ENCODE measurements around the gene ATP2B2. TPM values are rescaled to one million over a fixed set of nuclear protein-coding genes. Genes with fewer than 3 reads are reported as not detected.

ATP2B2 gene
- polyA plus RNA-seq, 4 donors: 0.39 to 0.55 TPM; not detected in 2

DNA sequence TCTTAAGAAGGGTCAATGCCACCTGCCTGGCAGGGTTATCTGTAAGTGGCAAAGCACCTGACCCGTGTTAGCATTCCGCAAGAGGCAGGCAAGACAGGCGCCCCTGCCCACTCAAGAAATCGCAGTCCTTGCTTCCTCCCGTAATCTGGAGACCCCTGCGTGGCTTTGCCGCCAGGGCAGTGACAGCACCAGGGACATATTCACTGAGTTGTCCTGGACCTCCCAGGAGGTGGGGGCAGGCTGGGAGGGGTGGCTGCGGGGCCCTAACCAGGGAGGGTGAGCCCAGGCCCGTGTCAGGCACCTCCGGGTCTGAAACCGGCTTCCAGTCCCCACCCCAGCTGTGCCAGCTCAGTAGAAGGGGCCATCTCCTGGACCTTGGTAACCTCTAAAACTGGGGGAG lies 168.6 kb downstream of the ATP2B2 start:
- no peaks in the 10 kb centered on the region for H3K36me3 ChIP-seq (ENCODE audit: control insufficient read depth in 3 of 3, insufficient read depth in 2 of 3, low read depth in 1 of 3, low read length in 3 of 3)
- H3K27me3 ChIP-seq (ENCODE audit: control insufficient read depth in 3 of 3, insufficient read depth in 3 of 3, low read length in 3 of 3): no peaks in the 10 kb centered on the region
- FAIRE-seq (no peak), DNase-seq (no peak)
- H3K27ac ChIP-seq (ENCODE audit: low read depth in 1 of 3, low read length in 2 of 3): peak overlapping the region in 1 of 3 donors; percentile 42
- 87 to 90% (median 88%) methylated on average over 11 of the region's 11 CpGs for WGBS, 3 donors
- H3K4me1 ChIP-seq (ENCODE audit: control insufficient read depth in 3 of 3, insufficient read depth in 2 of 3, low read depth in 1 of 3, low read length in 2 of 3): peaks cover 0 to 28% (median 0%) of the 10 kb centered on the region in 3 donors
- H3K4me3 ChIP-seq (ENCODE audit: low read depth in 1 of 3, low read length in 3 of 3): no peak overlapping the region
- no peaks in the 10 kb centered on the region for H3K9me3 ChIP-seq (ENCODE audit: control insufficient read depth in 2 of 2, insufficient read depth in 1 of 2, low read depth in 1 of 2, low read length in 1 of 2)

DNA sequence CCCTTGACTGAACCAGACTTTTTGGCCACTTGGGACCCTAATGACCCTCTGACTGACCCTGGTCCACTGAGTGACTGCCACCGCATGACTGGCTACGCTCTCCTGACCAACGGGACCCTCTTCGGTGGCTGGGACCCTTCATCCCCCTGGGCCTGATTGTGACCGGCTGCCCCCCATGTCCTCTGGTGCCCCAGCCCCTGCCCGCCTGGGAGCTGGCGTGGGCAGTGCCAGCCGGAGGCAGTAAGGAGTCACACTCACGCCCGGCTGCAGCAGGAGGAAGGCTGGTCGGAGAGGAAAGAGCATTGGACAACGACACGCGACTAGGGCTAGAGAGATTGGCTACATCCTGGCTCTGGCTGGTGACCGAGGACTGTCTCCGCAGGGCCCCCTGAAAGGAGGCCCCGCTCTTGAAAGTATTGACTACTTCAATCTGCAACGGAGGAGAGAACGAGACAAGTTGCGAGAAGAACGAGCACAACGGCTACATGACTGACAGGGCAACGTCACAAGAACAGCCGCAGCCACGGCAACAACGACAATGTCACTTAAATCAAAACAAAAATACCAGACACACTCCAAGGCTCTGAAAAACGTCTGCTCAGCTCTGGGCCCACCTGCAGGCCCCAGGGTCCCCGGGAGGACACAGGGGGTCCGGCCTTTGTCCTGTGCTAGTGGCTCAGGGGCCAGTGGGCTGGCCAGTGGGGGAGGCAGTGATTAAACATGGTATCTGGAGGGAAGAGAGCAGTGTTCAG lies 169.3 kb downstream of the ATP2B2 start:
- Histone ChIP-seq H3K36me3 (ENCODE audit: control insufficient read depth in 3 of 3, insufficient read depth in 2 of 3, low read depth in 1 of 3, low read length in 3 of 3) (no peaks in the 10 kb centered on the region), H3K9me3 (ENCODE audit: control insufficient read depth in 2 of 2, insufficient read depth in 1 of 2, low read depth in 1 of 2, low read length in 1 of 2) (no peaks in the 10 kb centered on the region), H3K4me3 (ENCODE audit: low read depth in 1 of 3, low read length in 3 of 3) (no peak overlapping the region), H3K4me1 (ENCODE audit: control insufficient read depth in 3 of 3, insufficient read depth in 2 of 3, low read depth in 1 of 3, low read length in 2 of 3) (peaks cover 0 to 28% (median 0%) of the 10 kb centered on the region in 3 donors), H3K27me3 (ENCODE audit: control insufficient read depth in 3 of 3, insufficient read depth in 3 of 3, low read length in 3 of 3) (peaks cover 0 to 1% (median 0%) of the 10 kb centered on the region in 3 donors), H3K27ac (ENCODE audit: low read depth in 1 of 3, low read length in 2 of 3) (no peak overlapping the region)
- FAIRE-seq: no peak
- 88 to 92% (median 91%) methylated on average over 29 of the region's 29 CpGs for WGBS, 3 donors
- no peak for DNase-seq

DNA sequence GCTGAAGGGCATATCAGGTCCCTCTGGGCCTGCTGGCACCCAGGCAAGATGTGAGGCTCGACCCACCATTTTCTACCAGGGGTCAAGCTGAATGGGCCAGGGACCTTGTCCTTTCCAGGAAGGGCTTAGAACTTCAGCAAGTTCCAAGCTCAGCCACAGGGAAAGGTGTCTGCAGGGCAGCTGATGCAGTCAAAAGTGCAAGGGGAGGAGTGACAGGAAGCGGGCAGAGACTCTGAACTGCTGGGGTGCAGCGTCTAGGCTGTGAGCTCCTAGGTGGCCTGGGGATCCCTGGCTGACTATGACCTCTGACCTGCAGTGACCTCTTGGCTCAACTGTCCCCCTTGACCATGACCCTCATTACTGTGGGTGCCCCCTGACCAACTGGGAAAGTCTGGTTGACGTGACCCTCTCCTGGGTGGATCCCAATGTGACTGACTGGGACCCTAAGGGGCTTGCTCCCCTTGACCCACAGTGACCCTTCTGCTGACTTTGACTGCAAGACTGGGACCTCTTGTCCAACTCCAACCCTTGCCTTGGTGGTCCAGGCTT lies 170.1 kb downstream of the ATP2B2 start:
- Histone ChIP-seq H3K27ac (ENCODE audit: low read depth in 1 of 3, low read length in 2 of 3) (no peak overlapping the region), H3K4me3 (ENCODE audit: low read depth in 1 of 3, low read length in 3 of 3) (no peak overlapping the region), H3K4me1 (ENCODE audit: control insufficient read depth in 3 of 3, insufficient read depth in 2 of 3, low read depth in 1 of 3, low read length in 2 of 3) (peaks cover 0 to 28% (median 0%) of the 10 kb centered on the region in 3 donors), H3K36me3 (ENCODE audit: control insufficient read depth in 3 of 3, insufficient read depth in 2 of 3, low read depth in 1 of 3, low read length in 3 of 3) (no peaks in the 10 kb centered on the region), H3K9me3 (ENCODE audit: control insufficient read depth in 2 of 2, insufficient read depth in 1 of 2, low read depth in 1 of 2, low read length in 1 of 2) (no peaks in the 10 kb centered on the region), H3K27me3 (ENCODE audit: control insufficient read depth in 3 of 3, insufficient read depth in 3 of 3, low read length in 3 of 3) (peaks cover 0 to 3% (median 0%) of the 10 kb centered on the region in 3 donors)
- 67 to 75% (median 73%) methylated on average over 4 of the region's 4 CpGs for WGBS, 3 donors
- DNase-seq: no peak
- no peak for FAIRE-seq

DNA sequence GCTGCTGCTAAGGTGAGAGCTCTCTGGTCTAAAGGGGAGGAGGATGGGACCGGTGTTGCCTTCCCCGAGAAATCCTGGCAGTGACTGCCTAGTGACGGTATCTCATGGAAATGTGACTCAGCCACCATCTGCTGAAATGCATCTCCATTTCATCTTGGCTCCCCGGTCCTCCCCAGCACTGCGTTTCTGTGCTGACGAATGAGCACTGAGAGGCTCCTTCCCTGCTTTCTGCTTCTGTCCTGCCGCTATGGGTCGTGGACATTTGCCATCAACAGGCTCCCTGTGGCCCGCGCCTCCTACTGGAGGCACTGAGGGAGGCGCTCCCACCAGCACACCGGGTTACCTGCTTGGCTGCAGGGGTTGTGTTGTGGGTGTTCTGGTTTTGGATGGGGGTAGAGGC lies 170.9 kb downstream of the ATP2B2 start:
- no peaks in the 10 kb centered on the region for H3K9me3 ChIP-seq (ENCODE audit: control insufficient read depth in 2 of 2, insufficient read depth in 1 of 2, low read depth in 1 of 2, low read length in 1 of 2)
- whole genome bisulfite sequencing, 3 donors: 70 to 75% (median 70%) methylated on average over 12 of the region's 12 CpGs
- peaks cover 0 to 28% (median 0%) of the 10 kb centered on the region in 3 donors for H3K4me1 ChIP-seq (ENCODE audit: control insufficient read depth in 3 of 3, insufficient read depth in 2 of 3, low read depth in 1 of 3, low read length in 2 of 3)
- DNase-seq (no peak), FAIRE-seq (no peak)
- H3K27me3 ChIP-seq (ENCODE audit: control insufficient read depth in 3 of 3, insufficient read depth in 3 of 3, low read length in 3 of 3): peaks cover 0 to 10% (median 0%) of the 10 kb centered on the region in 3 donors
- H3K27ac ChIP-seq (ENCODE audit: low read depth in 1 of 3, low read length in 2 of 3): no peak overlapping the region
- no peaks in the 10 kb centered on the region for H3K36me3 ChIP-seq (ENCODE audit: control insufficient read depth in 3 of 3, insufficient read depth in 2 of 3, low read depth in 1 of 3, low read length in 3 of 3)
- no peak overlapping the region for H3K4me3 ChIP-seq (ENCODE audit: low read depth in 1 of 3, low read length in 3 of 3)

DNA sequence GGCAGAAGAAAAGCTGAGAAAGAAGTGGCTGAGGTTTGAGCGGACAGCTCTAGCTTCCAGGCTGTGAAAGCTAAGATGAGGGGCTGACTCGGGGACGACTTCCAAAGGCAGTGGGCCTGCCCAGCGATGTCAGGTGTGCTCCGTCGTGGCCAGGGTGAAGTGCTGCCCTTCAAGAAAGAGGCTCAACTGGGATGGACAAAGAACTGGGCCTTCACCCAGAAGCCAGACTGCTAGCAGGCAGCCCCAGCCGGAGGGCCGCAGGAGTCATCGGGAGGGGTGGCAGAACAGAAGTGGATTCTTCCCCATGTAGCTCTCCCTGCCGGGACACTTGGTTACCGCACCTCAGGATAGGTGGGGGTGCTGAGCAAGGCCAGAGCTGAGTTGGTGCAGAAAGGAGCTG lies 171.3 kb downstream of the ATP2B2 start:
- Histone ChIP-seq H3K9me3 (ENCODE audit: control insufficient read depth in 2 of 2, insufficient read depth in 1 of 2, low read depth in 1 of 2, low read length in 1 of 2) (no peaks in the 10 kb centered on the region), H3K4me1 (ENCODE audit: control insufficient read depth in 3 of 3, insufficient read depth in 2 of 3, low read depth in 1 of 3, low read length in 2 of 3) (peaks cover 0 to 25% (median 0%) of the 10 kb centered on the region in 3 donors), H3K27ac (ENCODE audit: low read depth in 1 of 3, low read length in 2 of 3) (no peak overlapping the region), H3K4me3 (ENCODE audit: low read depth in 1 of 3, low read length in 3 of 3) (no peak overlapping the region), H3K27me3 (ENCODE audit: control insufficient read depth in 3 of 3, insufficient read depth in 3 of 3, low read length in 3 of 3) (peaks cover 0 to 14% (median 0%) of the 10 kb centered on the region in 3 donors), H3K36me3 (ENCODE audit: control insufficient read depth in 3 of 3, insufficient read depth in 2 of 3, low read depth in 1 of 3, low read length in 3 of 3) (no peaks in the 10 kb centered on the region)
- FAIRE-seq (no peak), DNase-seq (no peak)
- 86 to 89% (median 88%) methylated on average over 11 of the region's 11 CpGs for WGBS, 3 donors

DNA sequence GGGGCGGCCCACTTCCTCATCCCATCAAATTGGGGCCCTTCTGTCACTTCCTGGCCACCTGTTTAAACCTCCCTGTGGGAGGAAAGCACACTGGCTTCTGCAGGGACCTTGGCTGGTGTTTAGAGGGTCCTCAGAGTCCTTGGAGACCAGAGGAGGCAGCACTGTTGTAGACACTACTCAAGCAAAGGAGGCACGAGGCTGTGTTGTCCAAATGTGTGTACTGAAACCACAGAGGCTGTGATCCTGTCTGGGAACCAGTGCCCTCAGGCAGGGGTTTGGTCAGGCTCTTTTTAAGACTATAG lies 172.1 kb downstream of the ATP2B2 start:
- peaks cover 0 to 22% (median 2%) of the 10 kb centered on the region in 3 donors for H3K27me3 ChIP-seq (ENCODE audit: control insufficient read depth in 3 of 3, insufficient read depth in 3 of 3, low read length in 3 of 3)
- no peak overlapping the region for H3K27ac ChIP-seq (ENCODE audit: low read depth in 1 of 3, low read length in 2 of 3)

DNA sequence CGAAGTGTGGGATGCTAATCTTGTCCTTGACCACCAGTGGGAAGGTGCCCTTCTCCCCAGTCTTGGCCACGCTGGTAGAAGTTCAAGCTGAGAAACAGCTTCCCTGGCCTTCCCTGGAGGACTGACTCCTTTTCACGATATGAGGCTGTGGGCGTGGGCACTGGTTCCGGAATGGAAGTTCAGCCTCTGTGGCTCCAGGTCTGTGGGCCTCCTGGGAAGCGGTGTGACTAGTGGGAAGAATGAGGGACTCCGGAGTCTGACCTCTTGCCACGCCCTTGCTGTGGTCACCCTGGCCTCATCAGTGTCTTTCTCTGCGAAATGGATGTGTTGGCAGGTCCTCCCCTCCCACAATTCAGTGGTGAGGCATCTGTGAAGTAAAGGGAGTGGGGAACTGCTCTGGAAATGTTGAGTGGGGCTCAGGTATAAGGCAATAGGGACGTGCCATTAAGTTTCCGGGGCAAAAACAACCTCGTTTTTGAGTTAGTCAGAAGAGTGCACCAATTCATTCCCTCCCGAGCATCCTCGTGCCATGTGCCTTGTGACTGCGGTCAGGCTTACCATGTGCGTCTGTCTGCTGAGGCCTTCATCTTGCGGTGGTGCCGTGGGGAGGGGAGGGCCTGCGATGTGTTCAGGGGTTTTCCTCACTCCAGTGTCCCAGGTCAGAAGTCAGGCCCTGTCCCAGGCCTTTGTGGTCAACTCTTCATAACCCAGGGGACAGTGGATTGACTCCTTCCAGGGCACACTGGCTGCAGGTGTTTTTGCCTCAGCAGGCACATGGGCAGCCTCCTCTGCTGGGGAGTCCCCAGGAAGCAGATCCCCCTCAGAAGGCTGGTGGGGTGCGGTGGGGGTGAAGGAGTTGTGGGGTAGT lies 172.7 kb downstream of the ATP2B2 start:
- H3K4me1 ChIP-seq (ENCODE audit: control insufficient read depth in 3 of 3, insufficient read depth in 2 of 3, low read depth in 1 of 3, low read length in 2 of 3): peaks cover 0 to 11% (median 0%) of the 10 kb centered on the region in 3 donors
- FAIRE-seq (no peak), DNase-seq (no peak)
- peaks cover 0 to 25% (median 3%) of the 10 kb centered on the region in 3 donors for H3K27me3 ChIP-seq (ENCODE audit: control insufficient read depth in 3 of 3, insufficient read depth in 3 of 3, low read length in 3 of 3)
- no peak overlapping the region for H3K4me3 ChIP-seq (ENCODE audit: low read depth in 1 of 3, low read length in 3 of 3)
- H3K27ac ChIP-seq (ENCODE audit: low read depth in 1 of 3, low read length in 2 of 3): no peak overlapping the region
- 81 to 85% (median 85%) methylated on average over 20 of the region's 20 CpGs for WGBS, 3 donors
- H3K36me3 ChIP-seq (ENCODE audit: control insufficient read depth in 3 of 3, insufficient read depth in 2 of 3, low read depth in 1 of 3, low read length in 3 of 3): no peaks in the 10 kb centered on the region
- H3K9me3 ChIP-seq (ENCODE audit: control insufficient read depth in 2 of 2, insufficient read depth in 1 of 2, low read depth in 1 of 2, low read length in 1 of 2): no peaks in the 10 kb centered on the region

More for the DNA sequence above, 172.1 kb downstream of the ATP2B2 start:
- H3K36me3 ChIP-seq (ENCODE audit: control insufficient read depth in 3 of 3, insufficient read depth in 2 of 3, low read depth in 1 of 3, low read length in 3 of 3): no peaks in the 10 kb centered on the region
- no peaks in the 10 kb centered on the region for H3K9me3 ChIP-seq (ENCODE audit: control insufficient read depth in 2 of 2, insufficient read depth in 1 of 2, low read depth in 1 of 2, low read length in 1 of 2)
- FAIRE-seq: no peak
- no peak for DNase-seq
- H3K4me1 ChIP-seq (ENCODE audit: control insufficient read depth in 3 of 3, insufficient read depth in 2 of 3, low read depth in 1 of 3, low read length in 2 of 3): peaks cover 0 to 17% (median 0%) of the 10 kb centered on the region in 3 donors
- WGBS, 3 donors: 53 to 71% (median 57%) methylated on average over 2 of the region's 2 CpGs
- no peak overlapping the region for H3K4me3 ChIP-seq (ENCODE audit: low read depth in 1 of 3, low read length in 3 of 3)

DNA sequence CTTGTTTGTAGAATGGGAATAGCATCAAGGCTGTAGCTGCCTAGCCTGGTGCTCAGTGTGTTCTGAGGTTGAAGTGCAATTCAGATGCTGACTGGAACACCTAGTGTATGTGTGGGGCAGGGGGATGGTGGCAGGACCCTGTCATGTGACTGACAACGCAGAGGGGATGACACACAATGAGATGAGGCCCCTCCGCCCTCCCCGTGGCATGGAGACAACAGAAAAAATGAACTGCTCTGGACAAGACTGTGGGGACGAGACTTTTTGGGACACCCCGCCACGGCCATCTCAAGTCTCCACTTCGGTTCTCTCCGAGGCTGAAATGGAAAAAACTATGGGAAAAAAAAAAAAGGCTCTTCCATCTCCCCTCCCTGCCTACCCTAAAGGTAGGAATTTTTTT lies 174.1 kb downstream of the ATP2B2 start:
- WGBS, 3 donors: 82 to 88% (median 85%) methylated on average over 8 of the region's 8 CpGs
- Histone ChIP-seq H3K4me3 (ENCODE audit: low read depth in 1 of 3, low read length in 3 of 3) (no peak overlapping the region), H3K36me3 (ENCODE audit: control insufficient read depth in 3 of 3, insufficient read depth in 2 of 3, low read depth in 1 of 3, low read length in 3 of 3) (no peaks in the 10 kb centered on the region), H3K27me3 (ENCODE audit: control insufficient read depth in 3 of 3, insufficient read depth in 3 of 3, low read length in 3 of 3) (peaks cover 0 to 27% (median 5%) of the 10 kb centered on the region in 3 donors), H3K9me3 (ENCODE audit: control insufficient read depth in 2 of 2, insufficient read depth in 1 of 2, low read depth in 1 of 2, low read length in 1 of 2) (no peaks in the 10 kb centered on the region), H3K4me1 (ENCODE audit: control insufficient read depth in 3 of 3, insufficient read depth in 2 of 3, low read depth in 1 of 3, low read length in 2 of 3) (no peaks in the 10 kb centered on the region), H3K27ac (ENCODE audit: low read depth in 1 of 3, low read length in 2 of 3) (no peak overlapping the region)
- FAIRE-seq (no peak), DNase-seq (no peak)

Data from small intestine (tissue), 7 donors.